RWPE2 (cell line): ENCODE data around the gene CDHR5.

Source experiments
- ATAC-seq: fragments of 200-7000 bp; cut with Tn5 transposase; 3 replicates; pipeline ENCODE4 v1.9.1; 2021; ENCODE audit warnings: low read depth
- DNase-seq: peaks from one replicate; pipeline ENCODE4 v3.0.0-alpha.2; 2020; ENCODE audit warnings: low spot score
- H3K27ac ChIP-seq: fragments of 450-650 bp; 2 replicates; pipeline ENCODE4 v1.5.1; 2017; ENCODE audit warnings: mild to moderate bottlenecking; ENCODE audit not compliant: poor library complexity, severe bottlenecking
- H3K27me3 ChIP-seq: fragments of 250-450 bp; sonication (Bioruptor Pico); 2 replicates; pipeline ENCODE4 v1.5.1; 2021; ENCODE audit warnings: mild to moderate bottlenecking, moderate library complexity; ENCODE audit not compliant: insufficient read depth, poor library complexity, severe bottlenecking
- H3K36me3 ChIP-seq: fragments of 250-450 bp; sonication (Bioruptor Pico); 2 replicates; pipeline ENCODE4 v1.5.1; 2020; ENCODE audit warnings: low read depth, mild to moderate bottlenecking, moderate library complexity
- H3K4me1 ChIP-seq: fragments of 250-450 bp; sonication (Bioruptor Pico); 2 replicates; pipeline ENCODE4 v1.5.1; 2021; ENCODE audit warnings: mild to moderate bottlenecking, moderate library complexity; ENCODE audit not compliant: insufficient read depth, poor library complexity, severe bottlenecking
- H3K4me3 ChIP-seq: fragments of 250-450 bp; sonication (Bioruptor Pico); 2 replicates; pipeline ENCODE4 v1.5.1; 2021; ENCODE audit warnings: mild to moderate bottlenecking, moderate library complexity; ENCODE audit not compliant: severe bottlenecking
- H3K9me3 ChIP-seq: fragments of 250-450 bp; sonication (Bioruptor Pico); 2 replicates; pipeline ENCODE4 v1.5.1; 2021; ENCODE audit warnings: mild to moderate bottlenecking, moderate library complexity; ENCODE audit not compliant: severe bottlenecking
- CTCF ChIP-seq: fragments of 450-650 bp; IDR thresholded peaks from one replicate; pipeline ENCODE4 v1.5.1; 2017; ENCODE audit warnings: mild to moderate bottlenecking, moderate library complexity; ENCODE audit not compliant: poor library complexity, severe bottlenecking

Gene CDHR5

GRCh38 chr11:609341-609811 is 15.4 kb downstream of the CDHR5 start:
- Histone ChIP-seq H3K4me1 (peaks cover 8% of the 10 kb centered on the region), H3K4me3 (no peak overlapping the region)

GRCh38 chr11:608791-609251 is 15.9 kb downstream of the CDHR5 start:
- no peaks in the 10 kb centered on the region for H3K9me3 ChIP-seq
- peaks cover 2% of the 10 kb centered on the region for H3K4me1 ChIP-seq
- H3K27me3 ChIP-seq = no peaks in the 10 kb centered on the region
- peaks cover 86% of the 10 kb centered on the region for H3K36me3 ChIP-seq
- peak; percentile 57 for DNase-seq
- no peak for ATAC-seq
- no peak overlapping the region for H3K4me3 ChIP-seq
- H3K27ac ChIP-seq = no peak overlapping the region
- no peak for TF ChIP-seq CTCF

More at GRCh38 chr11:609341-609811, 15.4 kb downstream of the CDHR5 start:
- Histone ChIP-seq H3K9me3 (no peaks in the 10 kb centered on the region), H3K27ac (no peak overlapping the region), H3K27me3 (no peaks in the 10 kb centered on the region), H3K36me3 (peaks cover 86% of the 10 kb centered on the region)
- ATAC-seq (no peak), DNase-seq (peak; percentile 54)
- no peak for TF ChIP-seq CTCF

- H3K27ac ChIP-seq = no peak overlapping the region
- no peak for TF ChIP-seq CTCF
These were observed 16.6 kb downstream of the CDHR5 start for GRCh38 chr11:607971-608659.

GRCh38 chr11:607020-607780 is 17.6 kb downstream of the CDHR5 start:
- Histone ChIP-seq H3K36me3 (peaks cover 92% of the 10 kb centered on the region), H3K4me3 (no peak overlapping the region), H3K27ac (peak overlapping the region; percentile 23), H3K4me1 (no peaks in the 10 kb centered on the region), H3K9me3 (no peaks in the 10 kb centered on the region), H3K27me3 (no peaks in the 10 kb centered on the region)
- no peak for ATAC-seq
- peak; percentile 56 for DNase-seq
- no peak for TF ChIP-seq CTCF

More at GRCh38 chr11:607971-608659, 16.6 kb downstream of the CDHR5 start:
- no peaks in the 10 kb centered on the region for H3K27me3 ChIP-seq
- H3K36me3 ChIP-seq = peaks cover 91% of the 10 kb centered on the region
- no peaks in the 10 kb centered on the region for H3K9me3 ChIP-seq
- no peak overlapping the region for H3K4me3 ChIP-seq
- ATAC-seq (no peak), DNase-seq (peak; percentile 66)
- H3K4me1 ChIP-seq = no peaks in the 10 kb centered on the region
